Measurements from ENCODE around the gene TNS3. TPM values are rescaled to one million over a fixed set of nuclear protein-coding genes. Genes with fewer than 3 reads are reported as not detected.

The TNS3 gene
- total and polyA plus RNA-seq, 2 of the 13 experiments (the other 11 are each of a cell fraction or from before 2014, with no cell fraction given), result 52.9 to 55.7 TPM

DNA sequence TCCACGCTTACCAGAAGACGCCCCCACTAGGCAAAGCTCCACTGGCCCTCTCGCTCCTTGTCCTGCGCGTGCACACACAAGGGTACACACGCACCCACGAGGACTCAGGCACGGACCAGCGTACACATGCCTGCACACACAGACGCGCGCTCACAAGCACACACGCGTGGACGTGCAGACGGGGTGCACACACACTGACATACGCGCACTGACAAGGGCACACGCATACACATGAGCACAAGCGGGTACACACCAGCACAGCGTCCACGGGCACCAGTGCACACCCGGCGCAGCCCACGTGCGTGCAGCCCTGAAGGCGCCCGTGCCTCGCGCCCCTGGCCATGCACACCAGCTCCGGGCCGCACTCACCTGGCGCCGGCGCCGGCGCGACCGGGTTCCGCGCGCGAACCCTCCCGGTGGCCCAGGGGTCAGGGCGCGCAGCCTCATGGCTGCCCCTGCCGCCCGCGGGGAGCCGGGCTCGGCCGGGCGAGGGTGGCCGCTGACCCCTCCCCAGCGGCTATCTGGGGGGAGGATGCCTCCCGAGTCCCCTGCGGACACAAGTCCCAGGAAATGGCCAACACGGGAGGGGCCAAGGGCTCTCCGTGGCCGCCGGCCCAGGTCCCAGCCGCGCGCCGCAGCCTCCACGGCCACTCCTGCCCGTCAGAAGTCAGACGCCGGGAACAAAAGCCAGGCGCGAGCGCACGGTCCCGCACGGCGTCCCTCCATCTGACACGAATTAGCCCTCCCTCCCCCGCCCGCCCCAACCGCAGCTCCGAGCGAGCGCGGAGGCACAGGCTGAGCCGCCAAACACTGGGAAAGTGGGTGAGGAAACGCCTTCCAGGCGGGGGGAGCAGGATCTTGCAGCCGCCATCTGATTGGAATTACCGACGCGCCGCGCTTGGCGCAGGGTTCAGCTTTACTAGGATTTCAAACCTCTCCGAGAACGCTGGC, 45.0 kb downstream of the TNS3 start:
- ATAC-seq (no peak), FAIRE-seq (no peak), DNase-seq (ENCODE audit: low spot score) (no peak)
- POLR2A ChIA-PET, result interaction anchor here (1.2 to 2.7 kb wide), 4 partner anchors 34 to 66 kb away, joined by 3 to 13 read pairs (median 7); no protein-coding TSS in a partner anchor
- Histone ChIP-seq H3K9me3 (ENCODE audit: low read length) (no peaks in the 10 kb centered on the region), H3K79me2 (ENCODE audit: insufficient read depth, low read length) (peaks cover 96% of the 10 kb centered on the region), H2AFZ (ENCODE audit: low read length) (no peak overlapping the region), H3K4me3 (replicated peaks in 1 of 3; ENCODE audit: insufficient read depth in 1 of 3, low read depth in 2 of 3, low read length in 3 of 3) (peak overlapping the region; percentile 6 to 72 (median 41); a peak in 5 of 6 replicates), H3K27me3 (ENCODE audit: control insufficient read depth in 1 of 2, insufficient read depth in 2 of 2, low read length in 2 of 2) (no peaks in the 10 kb centered on the region; a peak in 1 of 5 replicates), H3K9ac (ENCODE audit: insufficient read depth, low read depth, low read length) (peak overlapping the region; percentile 76), H4K20me1 (ENCODE audit: insufficient read depth, low read length) (peaks cover 24% of the 10 kb centered on the region), H3K4me2 (ENCODE audit: low read depth, low read length) (peak overlapping the region; percentile 90), H3K4me1 (ENCODE audit: insufficient read depth, low read length) (peaks cover 96% of the 10 kb centered on the region), H3K36me3 (replicated peaks in 1 of 2; ENCODE audit: control insufficient read depth in 1 of 2, insufficient read depth in 2 of 2, low read length in 2 of 2) (peaks cover 1 to 3% of the 10 kb centered on the region in 2 experiments; a peak in 4 of 5 replicates), H3K27ac (ENCODE audit: extremely low read length, insufficient read depth, low read length) (peak overlapping the region; percentile 86)
- BruUV-seq (replicated peaks), result no TSS peak
- WGBS (ENCODE audit: low lambda C conversion rate), result 93% methylated on average over 45 of the region's 96 CpGs
- intact Hi-C loops (cut with micrococcal nuclease; ENCODE audit: unreplicated experiment) (loop anchor here (5.0 kb wide), 1 partner anchor 195 kb away; no protein-coding TSS in a partner anchor), in situ Hi-C loops (cut with HindIII; ENCODE audit: extremely low pct_ligation_motif_present, low pct_unique_long_range_greater_than_20kb) (no loop called here)
- CTCF ChIA-PET (ENCODE audit: low intra/inter-chr PET ratio, low total read pairs), result no interaction called here
- no peak for TF ChIP-seq ZNF549 (CRISPR knock-in tag; IDR thresholded peaks at IDR 0.05)
- TF ChIP-seq, protein P1, sequence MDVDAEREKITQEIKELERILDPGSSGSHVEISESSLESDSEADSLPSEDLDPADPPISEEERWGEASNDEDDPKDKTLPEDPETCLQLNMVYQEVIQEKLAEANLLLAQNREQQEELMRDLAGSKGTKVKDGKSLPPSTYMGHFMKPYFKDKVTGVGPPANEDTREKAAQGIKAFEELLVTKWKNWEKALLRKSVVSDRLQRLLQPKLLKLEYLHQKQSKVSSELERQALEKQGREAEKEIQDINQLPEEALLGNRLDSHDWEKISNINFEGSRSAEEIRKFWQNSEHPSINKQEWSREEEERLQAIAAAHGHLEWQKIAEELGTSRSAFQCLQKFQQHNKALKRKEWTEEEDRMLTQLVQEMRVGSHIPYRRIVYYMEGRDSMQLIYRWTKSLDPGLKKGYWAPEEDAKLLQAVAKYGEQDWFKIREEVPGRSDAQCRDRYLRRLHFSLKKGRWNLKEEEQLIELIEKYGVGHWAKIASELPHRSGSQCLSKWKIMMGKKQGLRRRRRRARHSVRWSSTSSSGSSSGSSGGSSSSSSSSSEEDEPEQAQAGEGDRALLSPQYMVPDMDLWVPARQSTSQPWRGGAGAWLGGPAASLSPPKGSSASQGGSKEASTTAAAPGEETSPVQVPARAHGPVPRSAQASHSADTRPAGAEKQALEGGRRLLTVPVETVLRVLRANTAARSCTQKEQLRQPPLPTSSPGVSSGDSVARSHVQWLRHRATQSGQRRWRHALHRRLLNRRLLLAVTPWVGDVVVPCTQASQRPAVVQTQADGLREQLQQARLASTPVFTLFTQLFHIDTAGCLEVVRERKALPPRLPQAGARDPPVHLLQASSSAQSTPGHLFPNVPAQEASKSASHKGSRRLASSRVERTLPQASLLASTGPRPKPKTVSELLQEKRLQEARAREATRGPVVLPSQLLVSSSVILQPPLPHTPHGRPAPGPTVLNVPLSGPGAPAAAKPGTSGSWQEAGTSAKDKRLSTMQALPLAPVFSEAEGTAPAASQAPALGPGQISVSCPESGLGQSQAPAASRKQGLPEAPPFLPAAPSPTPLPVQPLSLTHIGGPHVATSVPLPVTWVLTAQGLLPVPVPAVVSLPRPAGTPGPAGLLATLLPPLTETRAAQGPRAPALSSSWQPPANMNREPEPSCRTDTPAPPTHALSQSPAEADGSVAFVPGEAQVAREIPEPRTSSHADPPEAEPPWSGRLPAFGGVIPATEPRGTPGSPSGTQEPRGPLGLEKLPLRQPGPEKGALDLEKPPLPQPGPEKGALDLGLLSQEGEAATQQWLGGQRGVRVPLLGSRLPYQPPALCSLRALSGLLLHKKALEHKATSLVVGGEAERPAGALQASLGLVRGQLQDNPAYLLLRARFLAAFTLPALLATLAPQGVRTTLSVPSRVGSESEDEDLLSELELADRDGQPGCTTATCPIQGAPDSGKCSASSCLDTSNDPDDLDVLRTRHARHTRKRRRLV (CRISPR knock-in tag; IDR thresholded peaks at IDR 0.05), result no peak
- peak; percentile 83 for TF ChIP-seq PRPF4 (IDR thresholded peaks at IDR 0.05; ENCODE audit: low read depth, low read length, poor library complexity, severe bottlenecking)
- TF ChIP-seq, protein P2, sequence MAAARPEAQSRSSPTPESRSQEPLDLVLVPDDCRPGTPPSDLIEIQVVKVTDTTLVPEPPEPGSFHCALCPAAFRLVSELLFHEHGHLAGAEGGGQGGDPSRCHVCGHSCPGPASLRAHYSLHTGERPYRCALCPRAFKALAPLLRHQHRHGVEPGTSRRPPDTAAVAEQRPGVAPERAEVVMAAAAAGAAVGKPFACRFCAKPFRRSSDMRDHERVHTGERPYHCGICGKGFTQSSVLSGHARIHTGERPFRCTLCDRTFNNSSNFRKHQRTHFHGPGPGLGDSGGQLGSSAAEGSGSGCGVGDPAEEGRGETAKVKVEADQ (CRISPR knock-in tag; IDR thresholded peaks at IDR 0.05; ENCODE audit: borderline replicate concordance), result no peak
- peak; percentile 78 for TF ChIP-seq AGO2 (optimal IDR thresholded peaks at IDR 0.05; ENCODE audit: low read depth, low read length)
- no peak for TF ChIP-seq FIP1L1 (IDR thresholded peaks at IDR 0.05; ENCODE audit: borderline replicate concordance, insufficient read depth, low read depth, low read length)
- peak; percentile 76; the same call in 1 of the 2 replicates for TF ChIP-seq ZHX1 (CRISPR knock-in tag; IDR thresholded peaks at IDR 0.05; ENCODE audit: low read depth)
- TF ChIP-seq, protein P3, sequence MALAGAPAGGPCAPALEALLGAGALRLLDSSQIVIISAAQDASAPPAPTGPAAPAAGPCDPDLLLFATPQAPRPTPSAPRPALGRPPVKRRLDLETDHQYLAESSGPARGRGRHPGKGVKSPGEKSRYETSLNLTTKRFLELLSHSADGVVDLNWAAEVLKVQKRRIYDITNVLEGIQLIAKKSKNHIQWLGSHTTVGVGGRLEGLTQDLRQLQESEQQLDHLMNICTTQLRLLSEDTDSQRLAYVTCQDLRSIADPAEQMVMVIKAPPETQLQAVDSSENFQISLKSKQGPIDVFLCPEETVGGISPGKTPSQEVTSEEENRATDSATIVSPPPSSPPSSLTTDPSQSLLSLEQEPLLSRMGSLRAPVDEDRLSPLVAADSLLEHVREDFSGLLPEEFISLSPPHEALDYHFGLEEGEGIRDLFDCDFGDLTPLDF (CRISPR knock-in tag; IDR thresholded peaks at IDR 0.05), result no peak
- TF ChIP-seq ZNF598 (CRISPR knock-in tag; IDR thresholded peaks at IDR 0.05; ENCODE audit: borderline replicate concordance), result no peak
- TF ChIP-seq SP5 (CRISPR knock-in tag; IDR thresholded peaks at IDR 0.05; ENCODE audit: borderline replicate concordance, low read depth), result no peak
- peak; percentile 86 for TF ChIP-seq ZBTB38 (CRISPR knock-in tag; IDR thresholded peaks at IDR 0.05)

Data from HepG2 (cell line).